DMS79 treated with DMSO at 0.1 percent for 48 hours (cell line): ENCODE data around the gene LTO1.
A peak's percentile ranks its signal among the peaks of the same experiment; 100 is the strongest.

Source experiments
- DNase-seq: peaks from one replicate; lab custom pipeline; 2025; lab: John Stamatoyannopoulos, UW

The LTO1 gene

GRCh38 chr11:69677749-69678148 lies 2.6 kb upstream of the LTO1 start:
- no peak for DNase-seq

GRCh38 chr11:69674267-69674885 lies 777 bp downstream of the LTO1 start:
- DNase-seq = no peak

- no peak for DNase-seq
These were observed 3.3 kb downstream of the LTO1 start for GRCh38 chr11:69671734-69672465.

- peak; percentile 65 for DNase-seq
These were observed 4.9 kb downstream of the LTO1 start for GRCh38 chr11:69670158-69670845.

- DNase-seq = no peak
These were observed 5.7 kb downstream of the LTO1 start for GRCh38 chr11:69669486-69669885.

GRCh38 chr11:69667619-69668604 lies 7.2 kb downstream of the LTO1 start:
- no peak for DNase-seq

GRCh38 chr11:69666752-69667536 lies 8.2 kb downstream of the LTO1 start:
- DNase-seq = no peak

- no peak for DNase-seq
These were observed 8.9 kb downstream of the LTO1 start for GRCh38 chr11:69666261-69666660.

- DNase-seq = no peak
These were observed 9.5 kb downstream of the LTO1 start for GRCh38 chr11:69665669-69666068.

GRCh38 chr11:69664901-69665300 lies 10.3 kb downstream of the LTO1 start:
- no peak for DNase-seq

- DNase-seq = no peak
These were observed 10.9 kb downstream of the LTO1 start for GRCh38 chr11:69664103-69664775.

- no peak for DNase-seq
These were observed 11.8 kb downstream of the LTO1 start for GRCh38 chr11:69663326-69663725.

GRCh38 chr11:69662806-69663205 lies 12.3 kb downstream of the LTO1 start:
- DNase-seq = no peak

- no peak for DNase-seq
These were observed 13.0 kb downstream of the LTO1 start for GRCh38 chr11:69662021-69662698.

GRCh38 chr11:69661413-69661715 lies 13.8 kb downstream of the LTO1 start:
- no peak for DNase-seq

- DNase-seq = no peak
These were observed 15.1 kb downstream of the LTO1 start for GRCh38 chr11:69660001-69660500.

- no peak for DNase-seq
These were observed 15.6 kb downstream of the LTO1 start for GRCh38 chr11:69659591-69659990.

GRCh38 chr11:69658626-69659450 lies 16.3 kb downstream of the LTO1 start:
- no peak for DNase-seq
